Motor neuron (in vitro differentiated cells): ENCODE data around the gene STUB1. TPM values are rescaled to one million over a fixed set of nuclear protein-coding genes. Genes with fewer than 3 reads are reported as not detected.
A peak's percentile ranks its signal among the peaks of the same experiment; 100 is the strongest.

Source experiments
- ATAC-seq, 8 experiments: fragments of 200-7000 bp; cut with Tn5 transposase; replicated peaks in 6 of 8; 2 replicates each; pipeline ENCODE4 v1.8.0; 2021; ENCODE audit warnings: mild to moderate bottlenecking in 8 of 8, moderate library complexity in 8 of 8
- H3K27ac ChIP-seq, 2 donors: fragments of 250-450 bp; sonication (Bioruptor Pico); 2 replicates each; pipeline ENCODE4 v1.9.0; 2021; ENCODE audit warnings: antibody characterized with exemption in 2 of 2, mild to moderate bottlenecking in 2 of 2, moderate library complexity in 1 of 2
- H3K4me1 ChIP-seq, 2 donors: fragments of 250-450 bp; sonication (Bioruptor Pico); replicated peaks in 1 of 2; 2 replicates each; pipeline ENCODE4 v1.6.1; 2021; ENCODE audit warnings: antibody characterized with exemption in 2 of 2, mild to moderate bottlenecking in 2 of 2, moderate library complexity in 1 of 2
- H3K4me3 ChIP-seq, 5 donors: fragments of 250-450 bp; sonication (Bioruptor Pico); 2 replicates each; pipeline ENCODE4 v1.9.0; 2021; ENCODE audit warnings: antibody characterized with exemption in 5 of 5, mild to moderate bottlenecking in 5 of 5, moderate library complexity in 4 of 5
- WGBS, 10 experiments: fragments of 450-650 bp; shearing (Covaris generic); methylation state at CpG; one replicate each; pipeline ENCODE4 v1.0.0; 2022; 5-methylcytosine and 5-hydroxymethylcytosine counted together
- in situ Hi-C, 9 experiments: fragments of 400-800 bp; cut with MboI; loops; one replicate each; pipeline ENCODE4 v1.15.0; 2021; ENCODE audit warnings: low sequenced_read_pairs in 9 of 9, low pct_unique_long_range_greater_than_20kb in 2 of 9; ENCODE audit not compliant: unreplicated experiment in 9 of 9
- total RNA-seq, 8 experiments: library from RNA; unstranded; fragments of 300-600 nt; gene quantifications; 2 replicates each; pipeline versions ENCODE4 v1.2.3 to v1.2.4, GENCODE V29; 2022

The STUB1 gene
- total RNA-seq, 8 experiments from 2014 or later = 39.9 to 144 (median 79.4) TPM

DNA sequence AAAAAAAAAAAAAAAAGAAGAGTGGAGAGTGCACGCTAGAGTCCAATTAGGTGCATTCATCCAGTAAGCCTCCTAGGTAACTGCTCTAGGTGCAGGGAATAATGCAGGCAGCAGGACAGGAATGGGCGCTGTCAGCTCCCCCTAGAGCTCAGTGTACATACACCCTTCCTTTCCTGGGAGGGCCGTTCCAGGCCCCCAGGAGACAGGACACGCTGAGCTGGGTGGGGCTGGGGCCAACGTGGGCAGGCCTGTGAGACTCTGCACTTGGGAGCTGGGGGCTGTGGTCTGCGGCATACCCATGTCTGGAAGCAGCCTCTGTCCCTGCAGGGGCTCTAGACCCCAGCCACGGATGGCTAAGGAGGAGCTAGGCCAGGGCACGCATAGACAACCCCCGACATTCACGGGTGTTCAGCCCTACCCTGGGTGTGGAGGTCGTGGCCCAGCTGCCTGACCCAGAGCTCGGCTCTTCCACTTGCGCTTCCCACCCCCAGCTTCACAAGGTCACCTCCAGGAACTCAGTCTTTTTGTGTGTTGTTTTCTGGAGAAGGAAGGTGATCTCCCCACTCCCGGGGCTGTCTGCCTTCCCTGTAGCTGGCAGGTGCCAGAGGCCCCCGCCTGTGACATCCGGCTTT, 39.7 kb downstream of the STUB1 start:
- peak overlapping the region; percentile 94 to 97 for H3K27ac ChIP-seq
- peaks cover 45 to 46% of the 10 kb centered on the region in 2 donors for H3K4me1 ChIP-seq
- in situ Hi-C loops = loop anchor here in 1 of 9 experiments (25.0 kb wide), 1 partner anchor 342 kb away; the partner anchor contains the start of gene SSTR5
- peak in 5 of 8 experiments; percentile 0 to 6 (median 4) for ATAC-seq
- 0 to 20% (median 8%) methylated on average over 1 to 2 of the region's 16 CpGs; no CpG with 5 or more reads in 4 of the 10 experiments for WGBS, 10 experiments
- H3K4me3 ChIP-seq = peak overlapping the region; percentile 59 to 99 (median 77)

DNA sequence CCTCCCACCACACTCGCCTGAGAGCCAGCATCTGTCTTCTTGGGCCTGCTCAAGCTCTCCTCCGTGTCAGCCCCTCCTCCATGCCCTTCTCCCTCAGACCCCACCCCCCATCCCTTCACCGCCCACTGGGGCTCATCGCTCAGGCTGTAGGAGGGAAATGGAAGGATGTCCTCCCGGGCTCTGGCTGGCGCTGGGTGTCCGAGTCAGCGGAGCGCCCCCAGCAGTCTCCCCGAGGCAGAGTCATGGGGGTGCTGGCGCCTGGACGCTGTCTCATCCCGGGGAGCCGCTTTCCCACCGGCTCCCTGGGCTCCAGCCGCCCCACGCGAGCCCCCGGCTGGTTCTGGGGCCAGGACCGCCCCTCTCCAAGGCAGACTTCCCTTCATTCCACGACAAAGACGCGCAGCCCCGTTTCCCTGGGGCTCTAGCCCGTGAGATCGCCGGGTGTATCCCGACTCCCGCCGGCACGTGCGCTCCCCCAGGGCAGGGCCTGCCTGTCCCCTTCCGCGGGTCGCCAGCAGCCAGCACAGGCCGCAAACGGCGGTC, 40.3 kb downstream of the STUB1 start:
- Histone ChIP-seq H3K4me3 (peak overlapping the region; percentile 59 to 99 (median 77)), H3K27ac (peak overlapping the region; percentile 94 to 97), H3K4me1 (peaks cover 45 to 46% of the 10 kb centered on the region in 2 donors)
- ATAC-seq = peak; percentile 5 to 61 (median 48)
- in situ Hi-C loops = loop anchor here in 1 of 9 experiments (25.0 kb wide), 1 partner anchor 342 kb away; the partner anchor contains the start of gene SSTR5
- 0% methylated on average over 5 of the region's 38 CpGs; no CpG with 5 or more reads in 9 of the 10 experiments for WGBS, 10 experiments

GRCh38 chr16:720990-721764, 41.0 kb downstream of the STUB1 start, which contains the start of gene ANTKMT:
TSS of gene ANTKMT (plus strand) at chr16:721146. CDS start at chr16:721275, 129 bp downstream.
- in situ Hi-C loops = loop anchor here in 1 of 9 experiments (25.0 kb wide), 1 partner anchor 341 kb away; the partner anchor contains the start of gene SSTR5
- WGBS, 10 experiments = 0 to 19% (median 16%) methylated on average over 5 to 15 of the region's 106 CpGs; no CpG with 5 or more reads in 7 of the 10 experiments
- H3K27ac ChIP-seq = peak within 1 kb of the TSS; percentile 94 to 97
- H3K4me1 ChIP-seq = peaks cover 41 to 46% of the 10 kb centered on the region in 2 donors
- peak; percentile 74 to 89 (median 80) for ATAC-seq
- peak within 1 kb of the TSS; percentile 59 to 99 (median 77) for H3K4me3 ChIP-seq

GRCh38 chr16:721765-722540, 41.7 kb downstream of the STUB1 start:
- Histone ChIP-seq H3K4me1 (peaks cover 33 to 43% of the 10 kb centered on the region in 2 donors), H3K27ac (peak overlapping the region; percentile 94 to 97), H3K4me3 (peak overlapping the region; percentile 59 to 99 (median 77))
- ATAC-seq = no peak
- 72 to 90% methylated on average over 4 to 5 of the region's 51 CpGs; no CpG with 5 or more reads in 8 of the 10 experiments for WGBS, 10 experiments
- in situ Hi-C loops = loop anchor here in 1 of 9 experiments (25.0 kb wide), 1 partner anchor 340 kb away; the partner anchor contains the start of gene SSTR5

DNA sequence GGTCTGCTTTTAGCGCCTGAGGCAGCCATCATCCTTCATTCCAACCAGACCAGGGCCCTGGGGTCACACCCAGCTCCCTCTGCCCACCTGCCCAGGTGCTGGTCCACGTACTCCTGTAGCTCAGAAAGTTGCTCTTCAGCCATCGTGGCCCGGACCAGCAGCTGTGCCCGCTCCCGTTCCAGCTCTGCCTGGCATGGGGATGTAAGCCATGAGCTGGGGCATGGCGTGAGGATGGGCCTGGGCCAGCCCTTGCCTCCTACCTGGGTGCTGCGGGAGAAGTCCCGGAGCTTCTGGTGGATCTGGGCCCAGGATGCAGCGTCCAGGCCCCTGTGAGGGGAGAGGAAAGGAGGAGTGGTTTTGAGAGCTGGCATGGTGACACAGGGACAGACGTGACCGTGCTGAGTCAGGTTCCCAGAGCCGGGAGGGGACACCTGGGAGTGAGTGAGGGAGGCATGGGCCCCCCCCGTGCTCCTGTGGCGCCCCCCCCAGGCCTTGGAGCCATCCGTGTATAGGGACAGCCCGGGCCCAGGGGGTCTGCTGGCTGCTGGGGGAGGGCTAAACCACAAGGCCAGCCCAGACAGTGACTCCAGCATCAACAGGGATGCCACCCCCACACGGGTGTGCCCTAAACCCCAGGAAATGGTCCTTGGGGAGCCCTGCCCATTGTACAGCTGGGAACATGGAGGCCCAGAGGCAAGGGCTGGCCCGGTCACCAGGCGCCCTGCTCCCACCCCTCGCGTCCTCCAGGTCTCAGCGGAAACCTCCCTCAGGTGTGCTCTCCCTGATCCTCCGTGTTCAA, 42.8 kb downstream of the STUB1 start:
- WGBS, 10 experiments = 20 to 100% (median 100%) methylated on average over 1 to 4 of the region's 24 CpGs; no CpG with 5 or more reads in 3 of the 10 experiments
- Histone ChIP-seq H3K4me3 (no peak overlapping the region), H3K27ac (no peak overlapping the region), H3K4me1 (peaks cover 23 to 32% of the 10 kb centered on the region in 2 donors)
- in situ Hi-C loops = loop anchor here in 1 of 9 experiments (25.0 kb wide), 1 partner anchor 339 kb away; the partner anchor contains the start of gene SSTR5
- no peak for ATAC-seq

- in situ Hi-C loops = loop anchor here in 1 of 9 experiments (25.0 kb wide), 1 partner anchor 339 kb away; the partner anchor contains the start of gene SSTR5
- WGBS, 10 experiments = 82% methylated on average over 3 of the region's 9 CpGs; no CpG with 5 or more reads in 9 of the 10 experiments
- ATAC-seq = no peak
- Histone ChIP-seq H3K27ac (no peak overlapping the region), H3K4me1 (peaks cover 16 to 27% of the 10 kb centered on the region in 2 donors), H3K4me3 (no peak overlapping the region)
Observed at GRCh38 chr16:723695-724094, 43.5 kb downstream of the STUB1 start.

DNA sequence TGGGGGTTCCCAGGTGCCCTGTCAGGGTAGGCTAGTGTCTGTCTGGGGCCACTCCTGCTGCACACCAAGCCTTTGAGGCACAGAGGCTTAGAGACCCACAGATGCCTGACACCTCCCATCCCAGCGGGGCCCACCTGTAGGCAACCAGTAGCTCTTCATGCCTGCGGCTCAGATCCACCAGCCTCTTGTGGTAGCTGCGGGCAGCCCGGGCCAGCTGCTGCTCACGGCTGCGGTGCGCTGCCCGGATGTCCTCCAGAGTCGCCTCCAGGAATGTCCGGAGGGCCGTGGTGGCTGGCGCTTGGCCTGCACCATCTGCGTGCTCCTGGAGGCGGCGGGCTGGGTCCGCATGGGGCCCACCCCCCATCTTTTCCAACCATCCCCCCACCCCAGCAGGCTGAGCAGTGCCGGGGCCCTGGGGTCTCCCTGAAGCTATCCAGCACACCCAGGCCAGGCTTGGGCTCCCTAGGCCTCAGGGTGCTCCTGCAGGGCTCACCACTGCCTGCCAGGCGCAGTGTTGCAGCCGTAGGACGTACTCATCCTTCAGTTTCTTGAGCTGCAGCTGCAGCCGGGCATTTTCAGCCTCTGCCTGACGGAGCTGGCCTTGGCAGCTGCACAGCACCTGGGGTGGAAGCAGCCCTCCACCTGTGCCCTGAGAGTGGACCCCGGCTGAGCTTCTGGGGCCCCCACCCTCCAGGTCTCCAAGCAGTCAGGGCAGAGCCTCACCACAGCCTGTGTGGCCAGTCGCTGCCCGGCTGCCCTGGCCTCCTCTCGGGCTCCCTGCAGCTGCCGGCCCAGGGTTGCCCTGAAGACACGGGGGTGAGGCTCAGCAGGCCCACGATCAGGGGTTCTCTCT, 44.2 kb downstream of the STUB1 start:
- in situ Hi-C loops = loop anchor here in 1 of 9 experiments (25.0 kb wide), 1 partner anchor 338 kb away; the partner anchor contains the start of gene SSTR5
- H3K4me3 ChIP-seq = no peak overlapping the region
- 39 to 80% (median 73%) methylated on average over 1 to 5 of the region's 29 CpGs; no CpG with 5 or more reads in 6 of the 10 experiments for WGBS, 10 experiments
- no peak for ATAC-seq
- peaks cover 9 to 20% of the 10 kb centered on the region in 2 donors for H3K4me1 ChIP-seq
- no peak overlapping the region for H3K27ac ChIP-seq

GRCh38 chr16:725041-725376, 44.8 kb downstream of the STUB1 start:
- Histone ChIP-seq H3K4me3 (no peak overlapping the region), H3K27ac (no peak overlapping the region), H3K4me1 (peaks cover 7 to 15% of the 10 kb centered on the region in 2 donors)
- WGBS, 10 experiments = 60 to 100% (median 70%) methylated on average over 1 to 2 of the region's 7 CpGs; no CpG with 5 or more reads in 6 of the 10 experiments
- in situ Hi-C loops = no loop called here
- ATAC-seq = no peak

DNA sequence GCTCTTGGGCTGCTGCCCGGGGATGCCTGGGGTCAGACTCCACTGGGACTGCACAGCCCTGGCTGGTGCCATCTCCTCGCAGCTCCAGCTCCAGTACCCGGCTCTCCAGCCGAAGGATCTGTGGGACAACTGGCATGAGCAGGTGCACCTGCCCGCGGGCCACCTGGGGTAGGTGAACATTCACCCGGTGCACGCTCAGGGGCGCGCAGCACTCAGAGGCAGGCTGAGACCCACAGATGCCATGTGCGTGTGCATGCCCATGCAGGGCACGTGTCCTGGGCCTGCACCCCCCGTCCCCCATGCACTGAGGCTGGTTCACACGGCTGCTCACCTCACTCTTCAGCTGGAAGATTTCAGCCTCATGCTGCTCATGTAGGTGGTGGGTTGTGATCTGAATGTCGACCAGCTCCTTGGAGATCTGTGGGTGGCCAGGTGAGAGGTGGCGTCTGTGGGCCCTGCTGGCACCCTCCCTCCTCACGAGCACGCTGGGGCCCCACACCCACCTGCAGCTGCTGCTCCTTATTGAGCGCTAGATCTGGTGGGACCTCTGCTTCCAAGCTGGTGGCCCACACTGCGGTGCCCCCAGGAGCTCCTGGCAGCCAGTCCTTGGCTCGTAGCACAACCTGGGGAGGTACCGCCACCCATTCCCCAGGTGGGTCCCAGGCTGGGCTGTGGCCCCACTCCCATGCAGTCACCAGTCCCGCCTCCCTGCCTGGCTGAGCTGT, 45.4 kb downstream of the STUB1 start:
- H3K4me3 ChIP-seq = no peak overlapping the region
- H3K4me1 ChIP-seq = peaks cover 7 to 15% of the 10 kb centered on the region in 2 donors
- no peak for ATAC-seq
- WGBS, 10 experiments = 100% methylated on average over 2 of the region's 23 CpGs; no CpG with 5 or more reads in 9 of the 10 experiments
- no peak overlapping the region for H3K27ac ChIP-seq
- in situ Hi-C loops = no loop called here

DNA sequence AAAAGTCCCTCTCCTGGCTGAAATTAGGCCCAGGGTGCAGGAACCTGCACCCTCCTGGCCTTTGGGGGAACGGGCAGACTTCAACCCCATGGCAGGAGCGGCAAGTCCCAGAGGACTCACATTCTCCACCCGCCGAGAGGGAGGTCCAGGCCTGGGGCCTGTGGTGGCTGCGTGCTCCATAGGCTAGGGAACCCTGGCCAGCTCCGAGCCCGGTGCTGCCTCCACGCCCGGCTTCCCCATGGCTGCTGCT, 45.9 kb downstream of the STUB1 start:
- no peak for ATAC-seq
- H3K4me1 ChIP-seq = peaks cover 7 to 15% of the 10 kb centered on the region in 2 donors
- in situ Hi-C loops = no loop called here
- WGBS, 10 experiments = no CpG with 5 or more reads among the region's 9 CpGs
- H3K27ac ChIP-seq = no peak overlapping the region
- H3K4me3 ChIP-seq = no peak overlapping the region
